ENCODE results near the gene KCTD8.

DNA sequence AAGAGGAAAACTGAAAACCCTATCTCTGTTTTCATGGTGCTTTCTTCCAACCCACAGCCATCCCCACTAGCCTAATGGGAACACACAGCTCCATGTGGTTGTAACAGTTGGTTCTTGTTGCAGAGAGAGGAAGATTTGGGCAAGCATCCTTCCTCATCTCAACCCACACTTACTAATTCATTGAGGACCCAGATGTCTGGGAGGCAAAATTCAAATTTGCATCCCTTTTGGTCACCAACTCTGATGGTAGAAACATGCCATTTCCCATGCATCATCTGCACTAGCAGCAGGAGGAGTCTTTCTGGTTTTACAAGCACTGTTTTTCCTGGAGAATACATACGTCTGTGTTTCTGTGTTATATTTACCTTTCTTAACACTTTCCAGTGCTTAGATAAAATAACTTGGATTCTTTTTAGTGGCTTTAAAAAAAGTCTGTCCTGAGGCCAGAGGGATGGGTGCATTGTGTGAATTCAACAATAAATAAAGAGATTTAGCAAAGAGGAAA, 301.0 kb downstream of the KCTD8 start:
- TF ChIP-seq, protein P1, sequence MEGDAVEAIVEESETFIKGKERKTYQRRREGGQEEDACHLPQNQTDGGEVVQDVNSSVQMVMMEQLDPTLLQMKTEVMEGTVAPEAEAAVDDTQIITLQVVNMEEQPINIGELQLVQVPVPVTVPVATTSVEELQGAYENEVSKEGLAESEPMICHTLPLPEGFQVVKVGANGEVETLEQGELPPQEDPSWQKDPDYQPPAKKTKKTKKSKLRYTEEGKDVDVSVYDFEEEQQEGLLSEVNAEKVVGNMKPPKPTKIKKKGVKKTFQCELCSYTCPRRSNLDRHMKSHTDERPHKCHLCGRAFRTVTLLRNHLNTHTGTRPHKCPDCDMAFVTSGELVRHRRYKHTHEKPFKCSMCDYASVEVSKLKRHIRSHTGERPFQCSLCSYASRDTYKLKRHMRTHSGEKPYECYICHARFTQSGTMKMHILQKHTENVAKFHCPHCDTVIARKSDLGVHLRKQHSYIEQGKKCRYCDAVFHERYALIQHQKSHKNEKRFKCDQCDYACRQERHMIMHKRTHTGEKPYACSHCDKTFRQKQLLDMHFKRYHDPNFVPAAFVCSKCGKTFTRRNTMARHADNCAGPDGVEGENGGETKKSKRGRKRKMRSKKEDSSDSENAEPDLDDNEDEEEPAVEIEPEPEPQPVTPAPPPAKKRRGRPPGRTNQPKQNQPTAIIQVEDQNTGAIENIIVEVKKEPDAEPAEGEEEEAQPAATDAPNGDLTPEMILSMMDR (IDR thresholded peaks at IDR 0.05) = no peak
- TF ChIP-seq EP300 (IDR thresholded peaks at IDR 0.05) = no peak
